ENCODE results near the gene C16orf92. TPM values are rescaled to one million over a fixed set of nuclear protein-coding genes. Genes with fewer than 3 reads are reported as not detected.
"Not testable (repeated sequence)": the region's sequence is repeated elsewhere in the genome, so short reads cannot be mapped to it uniquely, and the experiment has no call there.

The C16orf92 gene
- polyA plus RNA-seq, 3 donors: not detected

- 89 to 93% (median 89%) methylated on average over 7 of the region's 7 CpGs for WGBS, 3 donors
- H3K27ac ChIP-seq (ENCODE audit: low read depth, low read length): not testable (repeated sequence)
These were observed 7.5 kb upstream of the C16orf92 start for GRCh38 chr16:30015450-30015849.

DNA sequence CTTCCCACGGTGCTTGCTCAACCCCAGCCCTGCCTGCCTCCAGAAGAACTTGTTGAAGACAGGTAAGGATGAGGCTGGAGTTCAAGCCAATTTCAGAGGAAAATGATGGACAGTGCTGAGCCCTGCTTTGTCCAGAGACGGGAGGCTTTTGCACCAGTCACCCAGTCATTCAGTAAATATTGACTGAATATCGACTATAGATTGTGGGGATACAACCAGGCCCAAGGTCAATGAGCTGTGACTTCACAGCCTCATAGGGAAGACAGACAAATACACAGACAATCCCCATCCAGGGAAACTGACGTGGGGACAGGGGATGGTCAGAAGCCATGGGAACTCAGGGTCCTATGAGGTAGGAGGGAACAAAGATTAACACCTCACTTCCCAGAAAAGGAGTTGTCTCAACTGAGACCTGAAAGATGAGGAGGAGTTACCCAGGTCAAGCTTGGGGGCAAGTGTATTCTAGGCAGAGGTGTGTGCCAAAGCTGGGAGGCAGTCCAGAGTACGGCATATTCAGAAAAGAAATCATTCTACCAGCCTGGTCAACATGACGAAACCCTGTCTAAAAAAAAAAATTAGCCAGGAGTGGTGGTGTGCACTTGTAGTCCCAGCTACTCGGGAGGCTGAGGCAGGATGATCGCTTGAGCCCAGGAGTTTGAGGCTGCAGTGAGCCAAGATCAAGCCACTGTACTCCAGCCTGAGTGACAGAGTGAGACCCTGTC, 6.3 kb upstream of the C16orf92 start:
- 59 to 74% (median 72%) methylated on average over 8 of the region's 8 CpGs for WGBS, 3 donors
- no peak overlapping the region for H3K27ac ChIP-seq (ENCODE audit: low read depth, low read length)

DNA sequence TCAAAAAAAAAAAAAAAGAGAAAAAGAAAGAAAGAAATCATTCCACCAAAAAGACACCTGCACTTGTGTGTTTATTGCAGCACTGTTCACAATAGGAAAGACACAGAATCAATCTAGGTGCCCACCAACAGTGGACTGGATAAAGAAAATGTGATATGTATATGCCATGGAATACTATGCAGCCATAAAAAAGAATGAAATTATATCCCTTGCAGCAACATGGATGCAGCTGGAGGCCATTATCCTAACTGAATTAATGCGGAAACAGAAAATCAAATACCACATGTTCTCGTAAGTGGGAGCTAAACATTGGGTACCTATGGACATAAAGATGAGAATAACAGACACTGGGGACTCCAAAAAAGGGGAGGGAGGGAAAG, 5.7 kb upstream of the C16orf92 start:
- WGBS, 3 donors: 94 to 98% (median 97%) methylated on average over 2 of the region's 2 CpGs
- no peak overlapping the region for H3K27ac ChIP-seq (ENCODE audit: low read depth, low read length)

DNA sequence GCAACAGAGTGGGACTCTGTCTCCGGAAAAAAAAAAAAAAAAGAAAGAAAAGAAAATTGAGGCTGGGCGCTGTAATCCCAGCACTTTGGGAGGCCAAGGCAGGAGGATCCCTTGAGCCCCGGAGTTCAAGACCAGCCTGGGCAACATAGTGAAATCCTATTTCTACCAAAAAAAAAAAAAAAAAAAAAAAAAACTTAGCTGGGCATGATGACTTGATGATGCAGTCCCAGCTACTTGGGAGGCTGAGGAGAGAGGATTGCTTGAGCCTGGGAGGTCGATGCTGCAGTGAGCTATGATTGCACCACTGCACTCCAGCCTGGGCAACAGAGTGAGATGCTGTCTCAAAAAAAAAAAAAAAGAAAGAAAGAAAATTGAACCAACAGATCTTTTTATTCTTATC, 5.1 kb upstream of the C16orf92 start:
- not testable (repeated sequence) for H3K27ac ChIP-seq (ENCODE audit: low read depth, low read length)
- 79 to 87% (median 84%) methylated on average over 4 of the region's 4 CpGs for WGBS, 3 donors

DNA sequence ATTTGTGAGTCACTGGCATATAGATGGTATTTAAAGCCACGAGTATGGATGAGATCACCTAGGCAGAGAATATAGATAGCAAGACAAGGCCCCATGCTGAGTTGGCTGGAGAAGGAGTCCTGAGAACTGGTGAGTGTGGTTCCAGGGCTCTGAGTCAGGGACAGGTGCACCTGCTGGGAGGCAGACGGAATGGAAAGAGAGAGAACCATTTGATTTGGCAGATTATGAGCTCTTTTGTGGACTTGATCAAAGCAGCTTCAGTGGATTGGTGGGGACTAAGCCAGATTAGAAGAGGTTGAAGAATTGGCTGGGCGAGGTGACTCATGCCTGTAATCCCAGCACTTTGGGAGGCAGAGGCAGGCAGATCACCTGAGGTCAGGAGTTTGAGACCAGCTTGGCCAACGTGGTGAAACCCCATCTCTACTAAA, 4.3 kb upstream of the C16orf92 start:
- no peak overlapping the region for H3K27ac ChIP-seq (ENCODE audit: low read depth, low read length)
- WGBS, 3 donors: 58 to 81% (median 77%) methylated on average over 4 of the region's 4 CpGs

GRCh38 chr16:30023586-30023985, 588 bp downstream of the C16orf92 start:
- H3K27ac ChIP-seq (ENCODE audit: low read depth, low read length): no peak overlapping the region
- 75 to 88% (median 85%) methylated on average over 11 of the region's 11 CpGs for WGBS, 3 donors

- H3K27ac ChIP-seq (ENCODE audit: low read depth, low read length): no peak overlapping the region
- WGBS, 3 donors: 65 to 85% (median 73%) methylated on average over 15 to 16 of the region's 16 CpGs
These were observed 1.5 kb downstream of the C16orf92 start for GRCh38 chr16:30024451-30024850.

DNA sequence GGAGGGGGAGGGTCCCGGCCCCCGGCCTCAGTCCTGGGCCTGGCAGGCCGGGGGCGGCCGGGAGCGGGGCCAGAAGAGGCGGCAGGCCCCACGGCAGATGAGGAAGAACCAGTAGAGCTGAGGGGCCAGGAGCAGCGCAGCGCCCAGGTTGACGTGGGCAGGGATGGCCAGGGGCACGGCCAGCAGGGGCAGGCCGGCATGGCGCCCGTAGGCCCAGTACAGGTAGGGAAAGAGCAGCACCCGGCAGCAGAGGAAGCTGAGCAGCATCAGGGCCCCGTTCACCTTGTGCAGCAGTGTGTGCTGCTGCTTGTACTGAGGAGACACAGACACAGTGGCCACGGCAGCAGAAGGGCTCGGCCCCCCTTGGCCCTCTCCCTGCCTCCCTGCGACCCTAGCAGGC, 2.2 kb downstream of the C16orf92 start:
- 58 to 70% (median 66%) methylated on average over 16 to 20 of the region's 20 CpGs for WGBS, 3 donors
- H3K27ac ChIP-seq (ENCODE audit: low read depth, low read length): no peak overlapping the region

DNA sequence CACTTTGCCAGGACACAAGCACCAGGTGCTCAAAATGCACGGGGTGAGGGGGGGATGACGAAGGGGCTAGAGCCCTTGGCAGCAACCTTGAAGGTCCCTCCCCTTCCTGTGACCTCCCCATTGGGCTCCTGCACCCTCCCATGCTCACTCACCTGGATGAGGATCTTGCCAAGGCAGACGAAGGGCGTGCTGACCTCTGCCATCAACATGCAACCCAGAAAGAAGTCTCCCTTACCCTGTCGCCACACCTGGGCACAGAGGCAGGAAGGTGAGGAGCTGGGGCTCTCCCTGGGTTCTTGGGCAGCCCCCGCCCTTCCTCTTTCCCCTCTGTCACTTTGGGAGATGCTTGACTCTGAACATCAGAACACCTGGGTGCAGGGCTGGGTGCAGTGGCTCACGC, 2.6 kb downstream of the C16orf92 start:
- WGBS, 3 donors: 52 to 72% (median 59%) methylated on average over 7 of the region's 7 CpGs
- no peak overlapping the region for H3K27ac ChIP-seq (ENCODE audit: low read depth, low read length)

GRCh38 chr16:30026449-30026848, 3.5 kb downstream of the C16orf92 start:
- 88 to 92% (median 91%) methylated on average over 17 to 18 of the region's 18 CpGs for WGBS, 3 donors
- H3K27ac ChIP-seq (ENCODE audit: low read depth, low read length): no peak overlapping the region

DNA sequence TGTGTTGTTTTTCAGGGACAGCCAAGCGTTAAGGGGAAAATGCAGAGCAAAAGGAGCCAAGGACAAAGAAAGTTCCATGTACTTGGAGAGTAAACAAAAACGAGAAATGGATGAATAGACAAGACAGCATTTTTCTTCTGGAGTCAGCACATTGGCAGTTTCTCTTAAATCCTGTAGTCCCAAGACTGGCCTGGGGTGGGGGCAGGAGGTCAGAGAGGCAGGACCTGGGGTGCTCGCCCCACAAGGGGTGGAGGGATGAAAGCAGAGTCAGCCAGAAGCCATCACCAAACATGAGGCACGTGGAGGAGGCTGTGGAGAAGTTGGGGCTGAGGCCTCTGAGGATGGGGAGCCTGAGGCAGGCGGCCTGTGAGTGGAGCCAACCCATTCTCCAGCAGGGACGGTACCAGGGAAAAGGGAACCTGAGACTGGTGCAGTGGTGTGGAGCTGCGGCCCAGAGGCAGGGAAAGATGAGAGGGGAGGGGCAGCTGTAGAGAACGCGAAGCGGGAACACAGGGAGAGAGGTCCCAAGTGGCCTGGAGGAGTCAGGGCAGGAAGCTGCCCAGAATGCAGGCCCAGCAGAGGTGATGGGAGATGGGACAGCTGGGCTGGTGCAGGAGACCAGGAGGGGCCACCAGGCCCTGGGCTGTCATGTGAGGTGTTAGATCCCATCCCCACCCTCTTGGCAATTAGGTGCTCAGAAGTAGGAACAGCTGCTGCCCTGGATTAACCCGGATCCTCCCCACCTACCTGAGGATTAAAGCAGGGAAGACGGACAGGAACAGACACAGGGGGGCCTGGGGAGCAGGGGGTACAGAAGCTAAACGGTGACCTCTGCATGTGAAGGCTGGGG, 4.8 kb downstream of the C16orf92 start:
- 33 to 42% (median 40%) methylated on average over 12 to 13 of the region's 13 CpGs for WGBS, 3 donors
- no peak overlapping the region for H3K27ac ChIP-seq (ENCODE audit: low read depth, low read length)

DNA sequence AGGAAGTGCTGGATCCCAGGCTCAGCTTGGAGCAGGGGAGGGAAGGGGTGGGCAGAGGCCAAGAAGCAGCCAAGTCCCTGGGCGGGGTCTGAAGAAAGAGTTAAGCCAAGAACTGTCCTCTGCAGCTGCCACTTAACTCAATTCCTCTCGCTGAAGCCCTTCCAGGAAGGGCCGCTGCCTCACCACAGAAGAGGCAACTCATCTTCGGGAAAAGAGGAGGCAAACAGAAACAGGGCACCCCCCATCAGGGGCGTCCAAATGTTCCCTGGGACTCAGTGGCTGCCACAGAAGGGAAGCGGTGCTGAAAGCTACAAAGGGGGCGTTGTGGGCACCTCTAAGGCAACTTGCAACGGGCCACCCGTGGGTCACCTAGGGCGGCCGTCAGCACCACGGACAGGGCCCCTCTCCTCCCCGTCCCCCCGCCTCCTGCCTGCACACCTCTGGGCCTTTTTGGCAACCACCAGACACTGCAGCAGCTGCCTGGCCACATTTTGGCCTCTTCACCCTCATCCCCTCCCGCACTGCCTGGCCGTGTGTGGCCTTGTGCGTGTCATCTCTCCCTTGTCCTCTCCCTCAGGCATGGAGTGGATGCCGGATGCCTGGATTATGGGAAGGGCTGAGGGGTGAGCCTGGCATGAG, 5.6 kb downstream of the C16orf92 start:
- 14 to 21% (median 17%) methylated on average over 16 to 18 of the region's 18 CpGs for WGBS, 3 donors
- no peak overlapping the region for H3K27ac ChIP-seq (ENCODE audit: low read depth, low read length)

GRCh38 chr16:30030011-30030685, 7.2 kb downstream of the C16orf92 start:
- no peak overlapping the region for H3K27ac ChIP-seq (ENCODE audit: low read depth, low read length)
- WGBS, 3 donors: 18 to 29% (median 27%) methylated on average over 23 of the region's 23 CpGs

- no peak within 1 kb of the TSS for H3K27ac ChIP-seq (ENCODE audit: low read depth, low read length)
- WGBS, 3 donors: 1 to 2% (median 1%) methylated on average over 17 to 27 of the region's 27 CpGs
These were observed 7.9 kb downstream of the C16orf92 start, which contains the start of gene TLCD3B for GRCh38 chr16:30030841-30031413. Gene TLCD3B, minus strand, starts transcription at chr16:30031271. Its CDS starts 744 bp downstream, at chr16:30030527.

- H3K27ac ChIP-seq (ENCODE audit: low read depth, low read length): no peak overlapping the region
- 14 to 23% (median 16%) methylated on average over 11 of the region's 11 CpGs for WGBS, 3 donors
These were observed 8.5 kb downstream of the C16orf92 start for GRCh38 chr16:30031477-30031918.

GRCh38 chr16:30032083-30032819, 9.3 kb downstream of the C16orf92 start:
- 23 to 25% (median 24%) methylated on average over 12 of the region's 12 CpGs for WGBS, 3 donors
- no peak overlapping the region for H3K27ac ChIP-seq (ENCODE audit: low read depth, low read length)

- no peak overlapping the region for H3K27ac ChIP-seq (ENCODE audit: low read depth, low read length)
- 64 to 76% (median 64%) methylated on average over 7 of the region's 7 CpGs for WGBS, 3 donors
These were observed 10.3 kb downstream of the C16orf92 start for GRCh38 chr16:30033270-30033669.

Data from adipose tissue (tissue), 3 donors.